CD4-positive, alpha-beta T cell treated with Interleukin-15 for 4 hours (primary cell): Measurements from ENCODE around the gene SLC25A19.
A peak's percentile ranks its signal among the peaks of the same experiment; 100 is the strongest.
"Not testable (repeated sequence)": the region's sequence is repeated elsewhere in the genome, so short reads cannot be mapped to it uniquely, and the experiment has no call there.

Experiments used
- DNase-seq: peaks from one replicate; pipeline ENCODE4 v3.0.0-alpha.2; 2020; ENCODE audit warnings: low spot score

Gene SLC25A19

DNA sequence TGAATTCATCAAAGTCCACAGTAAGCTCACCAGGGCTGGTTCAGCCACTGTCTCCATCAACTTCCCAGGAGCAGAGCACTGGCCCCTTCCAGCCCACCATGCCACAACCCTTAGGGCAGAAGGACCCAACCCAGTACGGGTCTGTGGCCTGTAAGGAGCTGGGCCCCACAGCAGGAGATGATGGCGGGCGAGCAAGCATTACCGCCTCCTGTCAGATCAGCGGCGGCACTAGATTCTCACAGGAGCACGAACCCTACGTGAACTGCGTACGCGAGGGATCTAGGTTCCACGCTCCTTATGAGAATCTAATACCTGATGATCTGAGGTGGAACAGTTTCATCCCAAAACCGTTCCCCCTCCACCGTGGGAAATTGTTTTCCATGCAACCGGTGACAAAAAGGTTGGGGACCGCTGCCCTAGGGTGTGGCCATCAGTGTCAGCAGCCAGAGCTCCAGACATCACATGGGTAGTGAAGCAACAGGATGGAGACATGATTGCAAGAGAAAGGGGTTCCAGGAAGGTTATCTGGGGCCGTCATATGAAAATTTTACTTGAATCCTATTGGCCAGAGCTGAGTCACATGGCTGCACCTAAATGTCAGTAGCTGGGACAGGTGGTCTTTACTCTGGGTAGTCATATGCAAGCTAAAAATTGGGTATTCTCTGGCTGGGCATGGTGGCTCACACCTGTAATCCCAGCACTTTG is 12.4 kb upstream of the SLC25A19 start:
- DNase-seq, result no peak

DNA sequence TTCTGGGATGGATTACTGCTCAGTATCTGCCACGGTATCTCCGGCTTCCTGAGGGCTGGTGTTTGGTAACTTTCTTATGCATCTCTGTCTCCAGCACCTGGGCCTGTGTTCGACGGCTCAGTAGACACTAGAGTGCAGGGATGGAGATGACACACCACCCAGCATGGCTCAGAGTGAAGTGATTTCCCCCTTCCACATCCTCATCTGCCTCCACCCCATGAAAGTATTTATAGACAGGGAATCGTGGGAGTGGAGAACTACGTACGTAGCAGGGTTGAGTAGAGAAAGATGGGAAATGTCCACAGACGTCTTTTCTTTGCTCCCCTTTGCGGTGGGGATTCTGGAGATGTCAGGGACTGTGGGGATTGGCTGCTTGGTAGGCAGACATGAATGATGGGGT is 11.8 kb upstream of the SLC25A19 start:
- DNase-seq, result no peak

DNA sequence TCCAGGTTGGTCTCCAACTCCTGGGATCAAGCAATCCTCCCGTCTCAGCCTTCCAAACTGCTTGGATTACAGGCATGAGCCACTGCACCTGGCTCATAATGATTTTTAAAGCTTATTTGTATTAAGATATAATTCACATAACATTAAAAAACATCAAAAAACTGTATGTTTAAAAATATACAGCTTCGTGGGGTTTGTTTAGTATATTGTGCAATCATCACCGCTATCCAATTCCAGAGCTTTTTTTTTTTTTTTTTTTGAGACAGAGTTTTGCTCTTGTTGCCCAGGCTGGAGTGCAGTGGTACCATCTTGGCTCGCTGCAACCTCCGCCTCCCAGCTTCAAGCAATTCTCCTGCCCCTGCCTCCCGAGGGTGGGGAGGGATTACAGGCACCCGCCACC is 11.0 kb upstream of the SLC25A19 start:
- no peak for DNase-seq

DNA sequence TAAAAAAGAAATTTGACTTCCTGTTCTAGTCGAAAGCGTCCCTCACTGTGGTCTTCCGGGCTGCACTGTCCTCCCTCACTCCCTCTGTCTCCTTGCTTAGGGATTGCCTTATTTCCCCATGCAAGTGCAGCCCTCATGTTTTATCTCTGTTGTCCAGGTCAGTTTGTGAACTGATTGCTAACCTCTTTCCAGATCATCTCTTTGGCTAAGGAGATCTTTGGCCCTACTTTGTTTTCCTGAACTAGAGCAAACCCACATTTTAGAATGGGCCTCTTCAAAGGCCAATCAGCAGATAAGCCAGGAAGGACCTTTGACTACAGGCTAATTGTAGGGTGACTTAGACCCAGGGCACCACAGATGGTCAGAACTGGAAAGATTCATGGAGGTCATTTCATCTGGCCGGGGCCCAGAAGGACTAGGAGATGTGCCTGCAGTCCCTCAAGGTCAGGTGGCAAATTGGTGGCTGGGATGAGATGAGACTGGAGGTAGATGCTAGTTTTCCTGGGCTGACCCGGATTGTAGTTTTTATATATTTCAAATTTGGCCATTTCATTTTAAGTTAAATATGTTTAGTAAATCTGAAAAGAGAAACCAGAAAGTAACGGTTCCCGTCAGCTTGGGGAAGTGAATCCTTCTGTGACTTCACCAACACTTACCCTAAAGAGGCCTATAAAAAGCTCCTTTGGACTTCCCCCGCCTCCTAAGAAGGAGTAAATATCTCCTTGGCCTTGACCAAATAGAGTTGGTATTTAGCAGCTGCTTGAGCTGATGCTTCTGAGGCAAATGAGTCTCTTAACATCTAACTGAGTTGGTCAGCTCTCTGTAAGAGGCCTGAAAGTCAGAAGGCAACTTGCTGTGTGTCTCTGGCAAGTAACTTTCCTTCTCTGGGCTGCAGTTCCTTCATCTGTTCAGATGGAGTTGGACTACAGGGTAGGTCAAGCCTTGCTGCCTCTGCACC is 6.2 kb upstream of the SLC25A19 start:
- DNase-seq, result peak; percentile 10

DNA sequence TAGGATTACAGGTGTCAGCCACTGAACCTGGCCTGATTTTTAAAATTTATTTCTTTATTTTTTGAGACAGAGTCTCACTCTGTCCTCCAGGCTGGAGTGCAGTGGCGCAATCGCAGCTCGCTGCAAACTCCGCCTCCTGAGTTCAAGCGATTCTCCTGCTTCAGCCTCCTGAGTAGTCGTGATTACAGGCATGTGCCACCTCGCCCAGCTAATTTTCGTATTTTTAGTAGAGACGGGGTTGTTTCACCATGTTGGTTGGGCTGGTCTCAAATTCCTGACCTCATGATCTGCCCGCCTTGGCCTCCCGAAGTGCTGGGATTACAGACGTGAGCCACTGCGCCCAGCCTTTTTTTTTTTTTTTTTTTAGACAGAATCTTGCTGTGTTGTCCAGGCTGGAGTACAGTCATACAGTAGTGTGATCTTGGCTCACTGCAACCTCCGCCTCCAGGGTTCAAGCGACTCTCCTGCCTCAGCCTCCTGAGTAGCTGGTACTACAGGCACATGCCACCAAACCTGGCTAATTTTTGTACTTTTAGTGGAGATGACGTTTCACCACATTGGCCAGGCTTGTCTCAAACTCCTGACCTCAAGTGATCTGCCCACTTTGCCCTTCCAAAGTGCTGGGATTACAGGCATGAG is 3.7 kb upstream of the SLC25A19 start:
- not testable (repeated sequence) for DNase-seq

DNA sequence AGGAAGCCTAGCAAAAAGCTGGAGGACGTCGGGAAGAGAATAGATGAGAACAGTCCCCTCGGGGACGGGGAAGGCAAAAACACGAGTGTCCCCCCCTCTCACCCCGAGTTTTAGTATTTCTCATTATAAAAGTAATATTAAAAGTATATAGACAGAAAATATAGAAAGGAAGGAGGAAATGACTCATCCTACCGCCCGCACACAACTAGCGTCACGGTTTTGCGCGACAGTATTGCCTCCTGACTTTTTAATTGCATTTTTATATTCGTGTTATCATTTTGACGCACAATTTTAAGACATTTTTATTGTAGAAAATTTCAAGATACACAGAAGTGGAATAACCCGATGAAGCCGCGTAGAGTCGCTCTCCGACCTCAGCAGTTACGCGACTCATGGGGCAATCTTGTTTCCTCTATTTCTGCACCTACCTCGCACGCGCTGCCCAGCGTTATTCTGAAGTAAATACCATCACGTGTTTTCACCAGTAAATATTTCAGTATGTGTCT is 652 bp upstream of the SLC25A19 start:
- peak; percentile 55 for DNase-seq

DNA sequence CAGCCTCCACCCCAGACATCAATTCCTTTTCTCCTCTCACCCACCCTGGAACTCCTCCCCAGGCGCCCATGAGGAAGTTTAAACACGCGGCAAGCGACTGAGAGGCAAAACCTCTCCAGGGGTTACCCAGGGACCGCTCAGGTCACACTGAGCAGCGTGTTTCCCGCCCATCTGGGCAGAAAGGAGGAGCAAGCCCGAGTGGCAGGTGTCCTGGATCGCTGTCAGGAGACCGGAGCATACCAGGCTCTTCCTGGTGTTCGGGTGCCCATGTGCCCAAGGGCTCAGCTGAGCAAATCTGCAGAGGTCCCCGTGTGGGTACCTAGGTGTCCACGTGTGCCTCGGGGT is 491 bp downstream of the SLC25A19 start:
- DNase-seq, result no peak

DNA sequence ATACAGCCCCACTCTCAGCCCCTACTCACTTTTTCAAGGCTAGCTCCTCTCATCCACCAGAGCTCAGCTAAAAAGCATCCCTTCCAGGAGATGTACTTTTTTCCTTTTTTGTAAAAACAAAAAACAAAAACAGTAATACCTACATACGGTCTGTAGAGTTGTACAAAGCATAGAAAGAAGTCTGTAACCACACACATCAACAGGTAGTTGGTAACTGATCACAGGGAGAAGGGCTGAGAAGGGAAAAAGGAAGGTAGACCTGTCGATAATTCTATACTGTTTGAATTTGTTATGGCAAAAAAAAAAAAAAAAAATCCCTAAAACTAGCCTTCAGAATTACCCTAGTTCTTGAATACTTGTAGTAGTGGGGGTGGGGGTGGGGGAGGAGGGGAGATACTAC is 874 bp downstream of the SLC25A19 start:
- no peak for DNase-seq

DNA sequence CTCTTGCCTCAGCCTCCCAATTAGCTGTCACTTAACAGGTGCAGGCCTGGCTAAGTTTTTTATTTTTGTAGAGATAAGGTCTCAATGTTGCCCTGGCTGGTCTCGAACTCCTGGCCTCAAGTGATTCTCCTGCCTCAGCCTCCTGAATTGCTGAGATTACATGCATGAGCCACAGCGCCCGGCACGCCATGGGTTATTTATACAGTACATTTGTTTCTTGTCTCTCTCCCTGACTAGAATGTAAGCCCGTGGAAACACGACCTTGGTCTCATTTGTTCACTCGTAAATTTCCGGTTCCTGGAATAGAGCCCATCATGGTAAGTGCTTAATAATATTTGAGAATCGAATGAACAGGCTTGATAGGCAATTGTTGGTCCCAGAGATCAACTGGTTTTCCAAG is 2.0 kb downstream of the SLC25A19 start:
- DNase-seq, result no peak

DNA sequence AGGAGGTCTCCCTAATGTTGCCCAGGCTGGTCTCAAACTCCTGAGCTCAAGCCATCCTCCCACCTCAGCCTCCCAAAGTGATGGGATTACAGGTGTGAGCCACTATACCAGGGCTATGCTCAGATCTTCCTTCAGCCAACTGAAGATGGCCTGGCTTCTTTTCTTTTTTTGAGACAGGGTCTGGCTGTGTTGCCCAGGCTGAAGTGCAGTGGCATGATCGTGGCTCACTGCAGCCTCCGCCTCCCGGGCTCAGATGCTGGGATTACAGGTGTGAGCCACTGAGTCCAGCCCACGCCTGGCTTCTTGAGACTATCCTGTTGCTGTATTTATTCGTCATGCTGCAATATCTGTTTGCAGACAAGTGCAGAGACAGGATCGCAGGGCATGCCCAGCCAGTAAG is 4.1 kb downstream of the SLC25A19 start:
- no peak for DNase-seq

DNA sequence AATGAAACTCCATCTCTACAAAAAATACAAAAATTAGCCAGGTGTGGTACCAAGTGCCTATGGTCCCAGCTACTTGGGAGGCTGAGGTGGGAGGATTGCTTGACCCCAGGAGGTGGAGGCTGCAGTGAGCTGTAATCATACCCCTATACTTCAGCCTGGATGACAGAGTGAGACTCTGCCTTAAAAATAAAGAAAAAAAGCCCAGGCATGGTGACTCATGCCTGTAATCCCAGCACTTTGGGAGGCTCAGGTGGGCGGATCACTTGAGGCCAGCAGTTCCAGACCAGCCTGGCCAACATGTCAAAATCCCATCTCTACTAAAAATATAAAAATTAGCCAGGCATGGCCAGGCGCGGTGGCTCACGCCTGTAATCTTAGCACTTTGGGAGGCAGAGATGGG is 9.0 kb downstream of the SLC25A19 start:
- DNase-seq, result not testable (repeated sequence)

DNA sequence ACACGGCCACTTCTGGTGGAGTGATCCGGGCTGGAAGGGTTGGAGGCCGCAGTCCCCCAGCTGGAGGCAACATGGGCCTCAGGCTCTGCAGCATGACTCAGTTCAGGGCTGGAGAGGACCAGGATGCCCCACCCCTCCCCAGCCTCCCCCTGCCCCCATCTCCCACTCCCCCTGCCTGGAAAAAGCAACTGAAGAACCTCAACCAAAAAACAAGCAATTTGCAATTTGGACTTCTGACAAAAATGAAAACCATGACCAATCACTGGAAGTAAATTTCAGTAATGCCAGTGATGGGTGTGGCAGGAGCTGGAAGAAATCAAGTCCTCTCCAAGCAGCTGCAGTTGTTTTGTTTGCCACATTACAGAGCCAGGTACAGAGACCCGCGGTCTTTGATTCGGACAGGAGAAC is 11.6 kb downstream of the SLC25A19 start:
- DNase-seq, result no peak

DNA sequence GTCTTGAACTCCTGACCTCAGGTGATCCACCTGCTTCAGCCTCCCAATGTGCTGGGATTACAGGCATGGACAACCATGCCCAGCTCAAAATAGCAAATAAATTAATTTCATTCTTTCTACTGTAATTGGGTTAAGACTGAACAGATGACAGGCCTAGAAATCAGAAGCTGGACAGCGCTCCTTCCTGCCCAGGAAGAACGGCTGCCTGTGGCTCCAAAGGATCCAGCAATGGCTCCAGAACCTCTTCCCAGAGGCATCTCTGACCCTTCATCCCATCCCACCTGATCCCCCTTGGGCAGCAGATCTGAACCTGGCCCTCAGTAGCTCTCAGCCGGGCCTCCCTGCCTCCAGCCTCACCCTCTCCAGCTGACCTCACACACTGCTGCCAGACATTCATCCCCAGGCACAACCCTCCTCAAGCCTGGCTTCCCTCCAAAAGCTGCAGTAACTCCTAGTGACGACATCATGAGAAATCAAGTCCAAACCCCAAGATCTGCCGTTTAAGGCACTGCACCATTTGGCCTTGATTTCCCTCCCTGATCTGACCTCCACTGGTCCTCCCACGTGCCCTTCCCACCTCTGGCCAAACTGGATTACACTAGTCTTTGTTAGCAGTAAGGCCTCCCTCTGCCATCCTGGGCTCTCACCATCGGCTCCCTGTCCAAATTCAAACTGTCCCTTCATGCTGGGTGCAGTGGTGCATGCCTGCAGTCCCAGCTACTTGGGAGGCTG is 15.1 kb downstream of the SLC25A19 start:
- no peak for DNase-seq

DNA sequence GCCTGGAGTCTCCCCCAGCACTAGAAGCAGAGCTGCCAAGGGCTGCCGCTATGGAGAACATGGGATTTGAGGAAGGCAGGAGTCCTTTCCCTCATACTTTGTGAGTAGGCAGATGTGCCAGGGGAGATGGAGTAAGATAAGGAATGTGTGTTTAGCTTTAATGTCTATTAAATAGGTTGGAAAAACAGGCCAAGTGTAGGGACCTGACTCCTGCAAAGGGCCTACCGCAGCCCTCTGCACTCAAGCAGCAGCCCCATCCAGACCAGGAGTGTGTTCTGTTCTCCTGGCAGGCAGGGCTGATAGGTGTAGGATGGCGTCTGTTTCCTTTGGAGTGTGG is 16.4 kb downstream of the SLC25A19 start:
- DNase-seq, result no peak

DNA sequence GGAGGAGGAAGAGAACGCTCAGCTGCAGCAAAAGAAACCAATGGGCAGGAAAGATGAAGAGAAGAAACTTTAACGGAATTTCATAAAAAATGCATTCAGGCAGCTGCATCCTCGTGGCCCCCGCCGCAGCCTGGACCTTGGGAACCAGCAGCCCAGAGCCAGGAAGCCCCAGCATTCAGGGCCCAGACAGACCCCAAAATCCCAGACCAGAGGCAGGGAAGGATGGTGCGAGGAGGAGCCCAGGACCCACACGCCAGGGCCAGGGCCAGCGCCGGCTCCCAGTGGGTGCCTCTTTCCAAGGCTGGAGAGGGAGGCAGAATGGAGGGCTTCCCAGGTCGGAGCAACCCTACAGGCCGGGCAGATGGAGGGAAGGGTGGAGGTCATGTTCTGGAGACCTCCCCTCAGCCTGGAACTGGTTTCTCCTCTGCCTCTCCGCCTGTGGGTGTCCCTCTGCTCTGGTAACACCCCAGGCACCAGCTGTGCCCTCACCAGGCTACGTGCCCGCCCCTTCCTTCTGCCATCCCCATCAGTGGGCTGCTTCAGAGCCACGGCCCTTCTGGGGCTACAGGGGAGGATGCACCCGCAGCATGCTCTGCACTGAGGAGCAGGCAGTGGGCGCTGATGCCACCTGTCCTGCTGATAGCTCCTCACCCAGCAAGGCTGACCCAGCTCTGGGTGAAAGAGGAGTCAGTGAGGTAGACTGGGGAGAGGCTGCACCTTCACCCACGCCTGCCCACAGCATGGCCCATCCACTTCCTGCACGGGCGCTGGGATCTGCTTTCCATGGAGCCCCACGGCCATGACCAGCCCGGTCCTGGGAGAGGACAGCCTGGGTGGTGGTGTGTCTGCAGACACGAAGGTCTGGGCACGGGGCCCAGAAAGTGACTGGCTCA is 17.0 kb downstream of the SLC25A19 start:
- DNase-seq, result no peak

DNA sequence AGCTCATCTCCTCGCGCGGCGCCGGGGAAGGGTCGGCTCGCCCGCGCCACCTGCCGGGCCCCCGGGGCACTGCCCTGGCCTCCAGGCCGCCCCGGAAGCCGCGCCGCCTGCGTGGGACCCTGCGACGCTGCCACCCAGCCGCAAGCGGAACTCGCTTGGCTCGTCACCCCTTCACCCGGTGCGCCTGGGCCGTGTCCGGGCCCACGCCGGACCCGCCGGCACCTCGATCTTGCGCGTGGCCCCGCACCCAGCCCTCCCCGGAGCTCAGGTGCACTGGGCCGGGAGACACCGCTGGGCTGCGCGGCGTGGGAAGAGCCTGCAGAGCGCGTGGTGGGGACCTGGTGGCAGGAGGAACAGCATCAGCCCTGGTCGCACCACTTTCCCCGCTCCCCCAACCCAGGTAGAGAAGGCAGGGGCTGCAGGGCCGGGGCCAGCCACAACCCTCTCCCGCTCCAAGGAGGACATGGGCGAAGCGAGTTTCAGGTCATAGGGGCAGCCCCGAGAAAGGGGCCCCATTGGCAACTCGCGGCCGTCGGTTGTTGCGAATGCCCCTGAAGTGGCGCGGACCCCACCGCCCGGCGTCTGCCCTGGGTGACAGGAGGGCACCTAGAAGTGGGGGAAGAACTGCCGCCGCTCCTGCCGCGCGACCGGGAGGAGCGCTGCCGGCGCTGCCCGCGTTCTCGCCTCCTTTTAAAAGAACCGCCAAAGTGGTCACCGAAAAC is 17.8 kb downstream of the SLC25A19 start:
- peak; percentile 87 for DNase-seq

DNA sequence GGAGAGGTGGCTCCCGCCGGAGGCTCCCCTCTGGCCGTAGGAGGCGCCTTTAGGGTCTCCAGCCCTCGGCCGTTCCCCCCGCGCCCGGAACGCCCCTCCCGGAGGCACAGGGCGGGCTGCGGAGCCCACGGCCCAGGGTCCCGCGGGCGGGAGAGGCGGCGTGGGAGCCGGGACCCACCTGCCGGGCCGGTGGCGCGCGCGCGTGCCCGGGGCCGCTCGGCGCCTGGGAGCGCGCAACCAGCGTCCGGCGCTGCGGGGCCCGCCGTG is 18.3 kb downstream of the SLC25A19 start, which contains the start of gene MIF4GD:
MIF4GD (minus strand) TSS at position 266 of the 267 bp plus-strand sequence. CDS start 1,036 bp downstream, outside the sequence.
- no peak for DNase-seq

DNA sequence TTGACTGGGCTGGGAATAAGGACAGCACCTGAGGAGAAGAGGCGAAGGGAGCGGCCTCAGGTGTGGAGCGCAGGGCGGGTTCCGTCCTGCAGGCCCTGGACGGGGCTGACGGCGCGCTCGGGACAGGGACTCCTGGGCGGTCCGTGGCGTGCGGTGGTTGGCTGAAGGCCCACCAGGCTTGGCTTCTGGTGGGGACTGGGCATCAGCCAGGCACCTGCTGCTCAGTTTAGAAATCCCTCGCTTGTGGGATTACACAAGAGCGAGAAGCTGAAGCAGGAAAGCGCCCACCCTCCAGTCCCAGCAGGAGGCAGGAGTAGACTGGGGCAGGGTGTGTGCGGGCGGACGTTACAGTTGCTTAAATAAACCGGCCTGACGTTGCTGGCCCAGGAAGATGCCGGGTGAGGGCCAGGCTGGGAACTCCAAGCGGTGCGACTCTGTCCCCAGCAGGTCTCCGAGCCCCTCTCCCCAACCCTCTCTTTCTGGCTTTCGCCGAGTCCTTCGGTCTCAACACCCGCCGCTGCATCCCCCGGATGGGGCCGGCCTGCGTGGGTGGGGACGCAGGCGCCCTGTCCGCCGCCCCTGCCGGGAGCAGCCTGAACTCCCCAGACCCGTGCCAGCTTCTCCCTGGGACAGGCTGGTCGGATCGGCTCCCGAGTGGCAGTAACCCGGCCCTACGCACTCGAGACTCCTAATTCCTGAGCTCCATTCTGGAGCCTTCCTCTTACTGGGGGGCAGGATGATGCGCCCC is 18.8 kb downstream of the SLC25A19 start:
- DNase-seq, result peak; percentile 25

DNA sequence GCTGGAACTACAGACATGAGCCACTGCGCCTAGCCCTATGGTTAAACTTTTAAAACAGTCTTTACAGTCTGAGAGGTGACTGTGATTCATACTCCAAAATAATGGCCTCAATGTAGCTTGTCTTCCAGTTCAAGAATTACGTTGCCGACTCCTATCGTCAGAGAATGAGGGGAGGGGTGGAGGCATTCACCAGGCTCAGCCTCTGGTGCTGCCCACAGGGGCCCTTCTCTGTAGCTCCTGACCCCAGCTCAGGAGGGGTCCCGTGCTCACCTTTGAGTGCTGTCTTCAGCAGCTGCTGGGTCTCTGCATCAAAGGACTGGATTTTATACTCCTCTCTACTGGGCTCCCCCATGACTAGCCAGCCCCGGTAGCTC is 19.4 kb downstream of the SLC25A19 start:
- DNase-seq, result no peak
